MCF 10A (cell line): ENCODE results near the gene LIG3. TPM values are rescaled to one million over a fixed set of nuclear protein-coding genes. Genes with fewer than 3 reads are reported as not detected.

Source experiments
- BruUV-seq: library from RNA; stranded (reverse); fragments of 400-500 nt; replicated peaks from 2 replicates; lab custom pipeline; 2021; lab: Mats Ljungman, UMichigan
- CTCF ChIA-PET: fragments of 300-600 bp; sonication (Branson Sonifier 250); formaldehyde crosslinking; extraction: SDS; loops from one replicate; lab custom pipeline; 2021; ENCODE audit warnings: antibody characterized with exemption, inconsistent platforms; lab: Yijun Ruan, JAX
- POLR2A ChIA-PET: fragments of 300-600, 350-650 bp; sonication (Branson Sonifier 250); formaldehyde crosslinking; extraction: SDS; loops from one replicate; lab custom pipeline; 2020; ENCODE audit warnings: antibody characterized with exemption, inconsistent platforms; lab: Yijun Ruan, JAX
- DNase-seq: peaks from one replicate; pipeline ENCODE4 v3.0.0-alpha.2; 2018; ENCODE audit not compliant: unreplicated experiment
- H3K27ac Mint-ChIP-seq: one replicate; pipeline ENCODE4 v1.8.0; 2022; ENCODE audit warnings: mild to moderate bottlenecking, low read depth, mixed read lengths; ENCODE audit not compliant: unreplicated experiment
- H3K27me3 Mint-ChIP-seq: one replicate; pipeline ENCODE4 v1.8.0; 2022; ENCODE audit warnings: mixed read lengths; ENCODE audit not compliant: insufficient read depth, unreplicated experiment
- H3K36me3 Mint-ChIP-seq: one replicate; pipeline ENCODE4 v1.8.0; 2022; ENCODE audit warnings: mild to moderate bottlenecking, moderate library complexity, mixed read lengths; ENCODE audit not compliant: insufficient read depth, unreplicated experiment
- H3K4me1 Mint-ChIP-seq: one replicate; pipeline ENCODE4 v1.8.0; 2022; ENCODE audit warnings: mixed read lengths; ENCODE audit not compliant: insufficient read depth, unreplicated experiment
- H3K4me3 Mint-ChIP-seq: one replicate; pipeline ENCODE4 v1.8.0; 2022; ENCODE audit warnings: mild to moderate bottlenecking, moderate library complexity, mixed read lengths; ENCODE audit not compliant: unreplicated experiment
- H3K9me3 Mint-ChIP-seq: one replicate; pipeline ENCODE4 v1.8.0; 2022; ENCODE audit warnings: mixed read lengths; ENCODE audit not compliant: unreplicated experiment
- intact Hi-C: fragments of 100-400 bp; cut with micrococcal nuclease; formaldehyde crosslinking; loops from 2 replicates; pipeline ENCODE4 v1.14.1; 2022
- total RNA-seq: library from RNA; stranded (reverse); gene quantifications from 2 replicates; pipeline ENCODE4 v1.2.3, GENCODE V29; 2022
- TF ChIP-seq, protein P1 (sequence below): fragments of 200-600 bp; IDR thresholded peaks from one replicate; pipeline ENCODE4 v1.8.0; 2022; ENCODE audit warnings: antibody characterized with exemption, mild to moderate bottlenecking; ENCODE audit not compliant: unreplicated experiment

Gene LIG3
- total RNA-seq, 1 experiment from 2014 or later, result 39.7 TPM

DNA sequence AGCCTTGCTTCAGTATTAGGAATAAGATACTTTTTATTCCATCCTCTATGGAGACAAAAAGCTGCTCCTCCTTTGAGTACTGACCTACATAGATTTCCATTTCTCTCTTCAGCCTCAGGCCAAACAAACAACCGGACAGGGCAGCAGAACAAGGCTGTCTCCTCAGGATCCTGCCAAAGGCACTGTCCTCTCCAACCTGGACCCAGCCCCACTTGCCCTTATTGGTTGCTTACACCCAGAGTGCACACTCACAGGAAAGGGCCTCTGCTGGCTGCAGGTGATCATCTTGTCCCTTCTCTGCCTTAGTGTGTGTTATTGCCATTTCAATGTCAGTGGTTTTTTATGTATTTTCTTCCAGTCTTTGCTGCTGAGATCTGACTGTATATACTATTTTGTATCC lies 26.6 kb downstream of the LIG3 start:
- Mint-ChIP-seq H3K27me3 (no peaks in the 10 kb centered on the region), H3K27ac (no peak overlapping the region), H3K36me3 (peaks cover 52% of the 10 kb centered on the region), H3K9me3 (no peaks in the 10 kb centered on the region), H3K4me1 (no peaks in the 10 kb centered on the region), H3K4me3 (no peak overlapping the region)
- ChIA-PET POLR2A (interaction anchor here (1.6 kb wide), 1 partner anchor 11 kb away, joined by 8 read pairs; no protein-coding TSS in a partner anchor), CTCF (no interaction called here)
- no TSS peak for BruUV-seq
- intact Hi-C loops, result no loop called here
- TF ChIP-seq, protein P1, sequence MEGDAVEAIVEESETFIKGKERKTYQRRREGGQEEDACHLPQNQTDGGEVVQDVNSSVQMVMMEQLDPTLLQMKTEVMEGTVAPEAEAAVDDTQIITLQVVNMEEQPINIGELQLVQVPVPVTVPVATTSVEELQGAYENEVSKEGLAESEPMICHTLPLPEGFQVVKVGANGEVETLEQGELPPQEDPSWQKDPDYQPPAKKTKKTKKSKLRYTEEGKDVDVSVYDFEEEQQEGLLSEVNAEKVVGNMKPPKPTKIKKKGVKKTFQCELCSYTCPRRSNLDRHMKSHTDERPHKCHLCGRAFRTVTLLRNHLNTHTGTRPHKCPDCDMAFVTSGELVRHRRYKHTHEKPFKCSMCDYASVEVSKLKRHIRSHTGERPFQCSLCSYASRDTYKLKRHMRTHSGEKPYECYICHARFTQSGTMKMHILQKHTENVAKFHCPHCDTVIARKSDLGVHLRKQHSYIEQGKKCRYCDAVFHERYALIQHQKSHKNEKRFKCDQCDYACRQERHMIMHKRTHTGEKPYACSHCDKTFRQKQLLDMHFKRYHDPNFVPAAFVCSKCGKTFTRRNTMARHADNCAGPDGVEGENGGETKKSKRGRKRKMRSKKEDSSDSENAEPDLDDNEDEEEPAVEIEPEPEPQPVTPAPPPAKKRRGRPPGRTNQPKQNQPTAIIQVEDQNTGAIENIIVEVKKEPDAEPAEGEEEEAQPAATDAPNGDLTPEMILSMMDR, result no peak
- DNase-seq, result no peak

GRCh38 chr17:35010093-35010492 lies 29.8 kb downstream of the LIG3 start:
- Mint-ChIP-seq H3K9me3 (no peaks in the 10 kb centered on the region), H3K36me3 (peaks cover 59% of the 10 kb centered on the region), H3K27me3 (no peaks in the 10 kb centered on the region), H3K27ac (no peak overlapping the region), H3K4me3 (no peak overlapping the region), H3K4me1 (no peaks in the 10 kb centered on the region)
- TF ChIP-seq, protein P1, result no peak
- ChIA-PET POLR2A (interaction anchor here (0.6 to 1.4 kb wide), 2 partner anchors 9 to 54 kb away, joined by 3 to 4 read pairs; no protein-coding TSS in a partner anchor), CTCF (interaction anchor here (0.6 to 0.8 kb wide), 3 partner anchors 21 to 109 kb away, joined by 4 to 5 read pairs (median 4); partner anchors contain the start of gene RAD51D)
- intact Hi-C loops, result no loop called here
- no TSS peak for BruUV-seq
- DNase-seq, result no peak

- no peak for DNase-seq
- Mint-ChIP-seq H3K9me3 (no peaks in the 10 kb centered on the region), H3K36me3 (peaks cover 65% of the 10 kb centered on the region), H3K27me3 (no peaks in the 10 kb centered on the region), H3K4me3 (no peak overlapping the region), H3K27ac (no peak overlapping the region), H3K4me1 (no peaks in the 10 kb centered on the region)
- intact Hi-C loops, result no loop called here
- ChIA-PET POLR2A (interaction anchor here (2.5 kb wide), 1 partner anchor 9 kb away, joined by 5 read pairs; no protein-coding TSS in a partner anchor), CTCF (interaction anchor here (0.7 to 1.0 kb wide), 2 partner anchors 13 to 525 kb away, joined by 3 read pairs; no protein-coding TSS in a partner anchor)
- TF ChIP-seq, protein P1, result no peak
- TSS peak; percentile 7 for BruUV-seq
Measured at GRCh38 chr17:35011671-35012216, 31.4 kb downstream of the LIG3 start.

DNA sequence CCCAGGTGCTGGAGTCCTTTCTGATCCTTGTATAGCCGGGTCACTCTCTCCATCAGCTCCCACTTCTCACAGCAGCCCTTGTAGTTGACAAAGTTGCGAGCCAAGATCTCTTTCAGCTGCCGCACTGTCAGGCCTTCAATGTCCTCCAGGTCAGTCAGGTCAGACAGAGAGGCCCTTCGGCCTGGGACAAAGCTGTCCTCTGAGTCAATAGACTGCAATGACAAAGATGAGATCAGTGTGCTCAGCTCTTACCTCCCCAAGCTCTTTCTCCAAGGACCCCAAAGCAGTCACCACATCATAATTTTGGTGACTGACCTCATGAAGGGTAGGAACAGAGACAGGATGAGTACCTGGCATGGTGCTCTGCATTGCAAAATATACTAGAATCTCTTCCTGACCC lies 36.1 kb downstream of the LIG3 start:
- TF ChIP-seq, protein P1, result no peak
- ChIA-PET POLR2A (interaction anchor here (0.8 kb wide), 1 partner anchor 9 kb away, joined by 3 read pairs; no protein-coding TSS in a partner anchor), CTCF (interaction anchor here (0.6 to 1.2 kb wide), 2 partner anchors 47 to 93 kb away, joined by 3 to 5 read pairs; partner anchors contain the start of gene RFFL)
- Mint-ChIP-seq H3K27me3 (no peaks in the 10 kb centered on the region), H3K9me3 (no peaks in the 10 kb centered on the region), H3K36me3 (peaks cover 45% of the 10 kb centered on the region), H3K4me1 (no peaks in the 10 kb centered on the region), H3K27ac (no peak overlapping the region), H3K4me3 (no peak overlapping the region)
- intact Hi-C loops, result no loop called here
- DNase-seq, result no peak
- no TSS peak for BruUV-seq
